ENCODE measurements around the gene NOMO2. TPM values are rescaled to one million over a fixed set of nuclear protein-coding genes. Genes with fewer than 3 reads are reported as not detected.

NOMO2 gene
- total RNA-seq, 1 donor from 2014 or later = 74.4 TPM

Other genes with a start within 250 kb of the NOMO2 start
- 5.8 TPM for gene NPIPA8, start 225.4 kb downstream of the NOMO2 start, total RNA-seq
- 1,438 TPM for gene RPS15A, start 228.2 kb upstream of the NOMO2 start, total RNA-seq
- 76.4 TPM for gene ARL6IP1, start 239.5 kb upstream of the NOMO2 start, total RNA-seq

All from esophagus mucosa (tissue), 1 donor.